GM12801 (cell line): Measurements from ENCODE around the gene RASSF7.

Experiments used
- CTCF ChIP-seq: IDR thresholded peaks from one replicate; pipeline ENCODE4 v1.5.1; 2011; ENCODE audit warnings: control low read depth; ENCODE audit not compliant: insufficient read length; ENCODE audit errors: extremely low read depth

The RASSF7 gene

GRCh38 chr11:608791-609251 is 48.1 kb downstream of the RASSF7 start:
- TF ChIP-seq CTCF: no peak

GRCh38 chr11:609341-609811 is 48.6 kb downstream of the RASSF7 start:
- TF ChIP-seq CTCF: no peak

DNA sequence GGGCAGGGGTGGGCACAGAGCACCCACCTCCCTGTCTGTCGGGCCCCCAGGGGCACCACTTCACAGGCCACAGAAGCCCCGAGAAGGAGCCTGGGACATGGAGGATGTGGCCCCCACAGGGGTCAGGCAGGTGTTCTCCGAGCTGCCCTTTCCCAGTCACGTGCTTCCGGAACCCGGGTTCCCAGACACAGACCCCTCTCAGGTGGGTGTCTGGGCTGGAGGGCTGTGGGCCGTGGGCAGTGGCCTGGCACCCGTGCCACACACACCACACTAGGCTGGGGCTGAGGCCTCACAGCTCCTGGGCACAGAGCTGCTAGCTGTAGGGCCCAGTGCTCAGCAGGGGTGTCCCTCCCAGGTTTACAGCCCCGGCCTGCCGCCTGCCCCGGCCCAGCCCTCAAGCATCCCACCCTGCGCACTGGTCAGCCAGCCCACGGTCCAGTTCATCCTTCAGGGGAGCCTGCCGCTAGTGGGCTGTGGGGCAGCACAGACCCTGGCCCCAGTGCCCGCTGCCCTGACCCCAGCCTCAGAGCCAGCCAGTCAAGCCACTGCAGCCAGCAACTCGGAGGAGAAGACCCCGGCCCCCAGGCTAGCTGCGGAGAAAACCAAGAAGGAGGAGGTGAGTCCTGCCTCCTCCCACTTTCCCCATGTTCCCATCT is 49.5 kb downstream of the RASSF7 start:
- no peak for TF ChIP-seq CTCF

- no peak for TF ChIP-seq CTCF
Observed at GRCh38 chr11:611001-611996, 50.5 kb downstream of the RASSF7 start.

DNA sequence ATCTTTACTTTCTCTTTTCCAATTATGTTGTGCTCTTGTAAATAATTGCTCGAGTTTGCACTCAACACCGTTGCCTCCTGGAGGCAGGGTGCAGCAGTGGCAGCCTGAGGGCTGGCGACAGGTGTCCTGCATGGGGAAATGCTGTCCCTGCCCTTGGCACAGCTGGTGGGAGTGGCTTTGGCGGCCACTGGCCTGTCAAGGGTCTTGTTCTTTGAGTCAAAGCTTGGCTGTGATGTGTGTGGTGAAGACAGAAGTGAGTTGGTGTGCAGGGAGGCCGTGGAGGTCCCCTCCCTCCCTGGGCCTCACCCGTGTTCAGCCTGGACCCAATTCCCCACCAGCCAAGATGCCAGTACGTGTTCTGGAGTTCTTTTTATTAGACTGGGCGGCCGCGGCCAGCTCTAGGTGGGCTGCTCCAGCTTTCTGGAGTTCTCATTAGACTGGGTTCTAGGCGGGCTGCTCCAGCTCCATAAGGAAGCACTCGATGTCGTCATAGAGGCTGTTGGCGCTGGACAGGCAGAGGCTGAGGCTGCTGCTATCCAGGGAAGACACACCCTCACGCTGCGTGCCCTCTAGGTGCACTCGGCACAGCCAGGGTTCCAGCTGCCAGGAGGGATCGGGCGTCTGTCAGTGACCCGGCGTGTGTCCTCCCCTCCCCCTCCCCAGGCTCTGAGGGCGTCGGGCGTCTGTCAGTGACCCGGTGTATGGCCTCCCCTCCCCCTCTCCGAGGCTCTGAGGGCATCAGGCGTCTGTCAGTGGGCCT is 51.6 kb downstream of the RASSF7 start:
- TF ChIP-seq CTCF: no peak

- TF ChIP-seq CTCF: no peak
Observed at GRCh38 chr11:612961-613300, 52.2 kb downstream of the RASSF7 start.

DNA sequence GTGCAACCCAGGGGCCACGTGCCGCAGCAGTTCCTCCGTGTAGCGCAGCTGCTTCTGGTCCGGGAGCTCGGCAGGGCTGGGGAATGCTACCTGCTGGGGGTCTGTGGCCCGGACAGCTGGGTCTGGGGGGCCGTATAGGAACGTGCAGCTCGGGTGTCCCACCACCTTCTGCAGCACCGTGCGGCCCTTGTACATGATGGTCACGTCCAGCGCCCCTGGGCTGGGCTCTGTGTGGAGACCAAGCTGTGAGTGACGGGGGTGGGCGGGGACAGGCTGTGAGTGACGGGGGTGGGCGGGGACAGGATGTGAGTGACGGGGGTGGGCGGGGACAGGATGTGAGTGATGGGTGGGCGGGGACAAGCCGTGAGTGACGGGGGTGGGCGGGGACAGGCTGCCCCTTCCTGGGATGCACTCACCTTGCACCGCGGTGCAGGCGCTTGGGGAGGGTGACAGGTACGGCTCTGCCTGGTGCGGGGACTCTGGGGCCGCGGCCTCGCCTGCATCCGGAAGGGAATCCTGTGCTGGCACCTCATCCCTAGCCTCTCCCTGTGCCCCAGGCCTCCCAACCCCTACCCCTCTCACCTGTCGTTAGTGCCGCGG is 52.7 kb downstream of the RASSF7 start:
- TF ChIP-seq CTCF: no peak
